ENCODE measurements around the gene BTN2A1. TPM values are rescaled to one million over a fixed set of nuclear protein-coding genes. Genes with fewer than 3 reads are reported as not detected.
"Not testable (repeated sequence)": the region's sequence is repeated elsewhere in the genome, so short reads cannot be mapped to it uniquely, and the experiment has no call there.

Gene BTN2A1
- total RNA-seq, 1 donor from 2014 or later = 14.5 TPM

- intact Hi-C loops (cut with DNase I) = no loop called here
- DNase-seq (ENCODE audit: missing footprints) (no peak), ATAC-seq (no peak)
Observed at GRCh38 chr6:26430787-26431186, 27.0 kb upstream of the BTN2A1 start.

DNA sequence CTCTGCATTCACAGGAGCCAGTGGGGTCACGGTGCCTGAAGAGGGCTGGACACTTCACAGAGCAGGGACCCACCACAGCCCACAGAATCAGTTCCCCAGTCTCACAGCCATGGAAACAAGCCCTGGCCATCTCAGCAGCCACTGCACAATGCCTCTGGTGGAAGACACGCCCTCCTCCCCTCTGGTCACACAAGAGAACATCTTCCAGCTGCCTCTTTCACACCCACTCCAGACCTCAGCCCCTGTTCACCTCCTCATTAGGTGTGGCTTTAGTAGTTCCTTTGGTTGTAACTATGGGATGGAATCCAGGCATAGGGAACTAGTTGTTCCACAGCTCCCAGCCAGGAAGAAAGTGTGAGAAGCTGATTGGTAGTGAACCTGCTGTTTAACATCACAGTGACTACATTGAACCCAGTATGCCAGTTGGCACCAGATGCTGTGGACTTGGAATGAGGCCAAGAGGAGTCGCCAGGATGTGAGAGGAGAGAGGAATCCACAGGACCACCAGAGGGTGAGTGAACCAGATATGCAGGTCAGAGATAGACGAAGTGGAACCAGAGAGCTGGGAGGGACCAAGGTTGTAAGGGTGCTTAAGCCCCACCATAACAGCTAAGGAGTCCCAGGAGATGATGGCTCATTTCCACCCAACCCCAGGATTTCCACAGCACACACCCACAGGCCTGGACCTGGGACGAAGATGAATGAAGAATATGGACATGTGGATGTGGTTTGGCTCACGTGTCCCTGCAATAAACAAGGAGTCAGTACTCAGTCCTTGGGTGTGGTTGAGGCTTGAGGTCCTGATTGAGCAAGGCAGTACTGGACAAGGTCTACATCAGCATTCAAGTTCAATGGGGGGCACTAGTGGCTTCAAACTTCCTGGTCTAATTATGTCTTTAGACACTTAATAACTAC, 26.2 kb upstream of the BTN2A1 start:
- ATAC-seq = no peak
- DNase-seq (ENCODE audit: missing footprints) = no peak
- intact Hi-C loops (cut with DNase I) = no loop called here

GRCh38 chr6:26432627-26433201, 25.0 kb upstream of the BTN2A1 start:
- DNase-seq (ENCODE audit: missing footprints) (no peak), ATAC-seq (no peak)

GRCh38 chr6:26433680-26434079, 24.1 kb upstream of the BTN2A1 start:
- intact Hi-C loops (cut with DNase I); DNase-seq (ENCODE audit: missing footprints); ATAC-seq: not testable (repeated sequence)

More at GRCh38 chr6:26432627-26433201, 25.0 kb upstream of the BTN2A1 start:
- intact Hi-C loops (cut with DNase I) = no loop called here

DNA sequence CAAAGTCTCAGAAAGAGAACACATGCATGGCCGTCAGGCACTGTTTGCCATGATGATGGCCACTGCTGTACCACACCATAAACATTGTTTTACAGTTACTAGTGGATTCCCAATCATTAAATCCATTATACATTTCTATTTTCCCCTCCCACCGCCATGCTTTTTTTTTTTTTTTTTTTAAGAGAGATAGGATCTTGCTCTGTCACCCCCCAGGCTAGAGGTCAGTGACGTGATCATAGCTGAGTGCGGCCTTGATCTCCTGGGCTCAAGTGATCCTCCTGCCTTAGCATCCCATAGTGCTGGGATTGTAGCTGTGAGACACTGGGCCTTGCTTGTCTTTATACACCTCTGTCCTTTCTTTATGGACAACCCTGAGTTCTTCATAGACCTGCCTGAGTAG, 21.7 kb upstream of the BTN2A1 start:
- intact Hi-C loops (cut with DNase I) = no loop called here
- no peak for DNase-seq (ENCODE audit: missing footprints)
- ATAC-seq = no peak

DNA sequence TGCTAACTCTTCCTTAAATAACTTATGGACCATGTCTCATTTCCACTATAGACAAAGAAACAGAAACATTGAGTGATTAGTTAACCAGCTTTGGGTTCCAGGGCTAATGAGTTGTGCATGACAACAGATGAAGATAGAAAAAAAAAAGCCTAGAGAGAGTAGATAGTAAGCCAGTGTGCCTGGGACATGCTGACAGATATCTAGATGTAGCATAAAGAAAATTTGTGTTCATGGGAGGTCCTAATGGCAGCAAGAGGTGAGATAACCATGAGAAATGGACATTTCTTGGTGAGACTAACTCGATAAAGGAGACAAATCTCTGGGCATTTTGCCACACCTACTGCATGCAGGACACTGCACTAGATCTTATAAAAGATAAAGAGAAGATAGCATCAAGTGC, 20.2 kb upstream of the BTN2A1 start:
- DNase-seq (ENCODE audit: missing footprints) = no peak
- no peak for ATAC-seq
- intact Hi-C loops (cut with DNase I) = no loop called here

GRCh38 chr6:26438000-26438399, 19.8 kb upstream of the BTN2A1 start:
- intact Hi-C loops (cut with DNase I) = no loop called here
- no peak for DNase-seq (ENCODE audit: missing footprints)
- ATAC-seq = no peak

GRCh38 chr6:26439151-26440125, 18.3 kb upstream of the BTN2A1 start:
- intact Hi-C loops (cut with DNase I) = no loop called here

GRCh38 chr6:26440977-26441358, 16.8 kb upstream of the BTN2A1 start:
- ATAC-seq (no peak), DNase-seq (ENCODE audit: missing footprints) (no peak)
- intact Hi-C loops (cut with DNase I) = no loop called here

More at GRCh38 chr6:26439151-26440125, 18.3 kb upstream of the BTN2A1 start:
- ATAC-seq = no peak
- DNase-seq (ENCODE audit: missing footprints) = no peak

- DNase-seq (ENCODE audit: missing footprints) (no peak), ATAC-seq (no peak)
- intact Hi-C loops (cut with DNase I) = no loop called here
Observed at GRCh38 chr6:26441977-26442376, 15.8 kb upstream of the BTN2A1 start.

DNA sequence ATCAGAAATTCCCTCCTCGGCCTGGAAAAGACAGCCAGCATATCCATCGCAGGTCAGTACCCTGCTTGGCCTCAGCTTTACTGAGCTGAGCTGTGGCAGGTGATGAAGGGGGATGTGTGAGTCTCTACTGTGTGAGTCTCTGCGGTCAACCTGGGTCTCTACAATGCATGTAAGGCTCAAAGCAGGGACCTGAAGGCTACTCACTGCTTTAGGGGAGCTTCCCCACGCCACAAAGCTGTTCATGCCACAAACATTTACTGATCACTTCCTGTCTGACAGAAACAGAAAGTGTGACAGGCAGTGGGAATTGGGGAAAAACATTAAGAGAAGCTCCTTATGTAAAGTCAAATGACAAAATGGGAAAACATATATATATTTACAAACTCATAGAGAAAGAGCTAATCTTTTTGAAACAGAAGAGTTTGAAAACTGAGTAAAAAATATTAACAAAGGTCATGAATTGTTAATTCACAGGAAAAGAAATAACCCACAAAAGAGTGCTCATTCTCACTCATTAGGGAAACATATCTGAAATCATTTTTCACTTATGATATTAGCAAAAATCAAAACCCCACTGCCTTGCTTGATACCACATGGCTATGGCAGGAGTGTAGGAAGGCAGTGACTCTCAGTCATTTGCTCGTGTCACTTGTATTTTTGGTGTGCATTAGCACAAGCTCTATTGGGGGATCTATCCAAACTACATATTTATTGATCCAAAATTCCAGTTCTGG, 11.7 kb upstream of the BTN2A1 start:
- no peak for DNase-seq (ENCODE audit: missing footprints)
- no peak for ATAC-seq
- intact Hi-C loops (cut with DNase I) = loop anchor here (2.0 kb wide), 1 partner anchor 73 kb away; no protein-coding TSS in a partner anchor

DNA sequence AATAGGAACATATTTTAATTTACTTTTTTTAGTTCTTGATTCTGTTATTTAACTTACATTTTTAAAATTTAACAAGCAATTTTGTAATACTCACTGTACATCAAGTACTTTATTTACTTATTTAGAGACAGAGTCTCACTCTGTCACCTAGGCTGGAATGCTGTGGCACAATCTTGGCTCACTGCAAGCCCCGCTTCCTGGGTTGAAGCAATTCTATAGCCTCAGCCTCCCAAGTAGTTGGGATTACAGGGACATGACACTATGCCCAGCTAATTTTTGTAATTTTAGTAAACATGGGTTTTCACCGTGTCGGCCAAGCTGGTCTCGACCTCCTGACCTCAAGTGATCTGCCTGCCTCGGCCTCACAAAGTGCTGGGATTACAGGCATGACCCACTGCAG, 10.5 kb upstream of the BTN2A1 start:
- ATAC-seq (no peak), DNase-seq (ENCODE audit: missing footprints) (no peak)
- intact Hi-C loops (cut with DNase I) = loop anchor here (2.0 kb wide), 1 partner anchor 72 kb away; no protein-coding TSS in a partner anchor

- DNase-seq (ENCODE audit: missing footprints) (no peak), ATAC-seq (no peak)
- intact Hi-C loops (cut with DNase I) = no loop called here
Observed at GRCh38 chr6:26450240-26450639, 7.5 kb upstream of the BTN2A1 start.

GRCh38 chr6:26452631-26453235, 5.0 kb upstream of the BTN2A1 start:
- ATAC-seq = no peak
- intact Hi-C loops (cut with DNase I) = no loop called here

DNA sequence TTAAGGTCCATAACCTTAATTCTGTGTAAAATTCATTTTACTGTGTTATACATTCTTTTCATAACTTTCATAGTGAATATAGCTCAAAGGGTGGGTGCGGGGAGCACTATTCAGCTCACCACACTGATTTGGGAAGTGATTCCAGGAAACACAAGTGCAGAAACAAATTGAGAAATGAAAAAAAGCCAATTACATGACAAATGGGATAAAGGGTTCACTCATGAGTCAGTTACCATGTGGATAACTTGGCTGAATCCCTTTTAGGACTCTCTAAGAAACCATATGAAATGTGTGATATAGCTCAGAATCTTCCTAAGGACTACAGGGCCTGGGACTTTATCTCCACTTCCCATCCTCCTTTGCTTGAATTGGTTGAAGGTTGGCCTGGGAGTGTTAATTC, 3.1 kb upstream of the BTN2A1 start:
- DNase-seq (ENCODE audit: missing footprints) = no peak
- intact Hi-C loops (cut with DNase I) = no loop called here

More at GRCh38 chr6:26452631-26453235, 5.0 kb upstream of the BTN2A1 start:
- DNase-seq (ENCODE audit: missing footprints) = no peak

GRCh38 chr6:26455357-26455970, 2.3 kb upstream of the BTN2A1 start:
- no peak for DNase-seq (ENCODE audit: missing footprints)
- ATAC-seq = no peak
- intact Hi-C loops (cut with DNase I) = no loop called here

More for the DNA sequence above, 3.1 kb upstream of the BTN2A1 start:
- no peak for ATAC-seq

GRCh38 chr6:26457264-26457805, 420 bp upstream of the BTN2A1 start:
- intact Hi-C loops (cut with DNase I) = no loop called here

More at GRCh38 chr6:26457264-26457805, 420 bp upstream of the BTN2A1 start:
- ATAC-seq (peak; percentile 49), DNase-seq (ENCODE audit: missing footprints) (no peak)

All from Right ventricle myocardium inferior (tissue), 1 donor.